Measurements from ENCODE around the gene SNCAIP.
"Not testable (repeated sequence)": the region's sequence is repeated elsewhere in the genome, so short reads cannot be mapped to it uniquely, and the experiment has no call there.

The SNCAIP gene

GRCh38 chr5:122315521-122315920 is 3.5 kb downstream of the SNCAIP start:
- no peak for ATAC-seq

- no peak for ATAC-seq
These were observed 4.6 kb downstream of the SNCAIP start for GRCh38 chr5:122316656-122317055.

GRCh38 chr5:122319897-122320296 is 7.9 kb downstream of the SNCAIP start:
- ATAC-seq = no peak

GRCh38 chr5:122321921-122322320 is 9.9 kb downstream of the SNCAIP start:
- no peak for ATAC-seq

GRCh38 chr5:122322801-122323548 is 10.9 kb downstream of the SNCAIP start:
- ATAC-seq = no peak

GRCh38 chr5:122323738-122324137 is 11.7 kb downstream of the SNCAIP start:
- no peak for ATAC-seq

- no peak for ATAC-seq
These were observed 15.1 kb downstream of the SNCAIP start for GRCh38 chr5:122327110-122327509.

- ATAC-seq = no peak
These were observed 18.8 kb downstream of the SNCAIP start for GRCh38 chr5:122330881-122331280.

GRCh38 chr5:122332599-122333555 is 20.8 kb downstream of the SNCAIP start:
- no peak for ATAC-seq

- no peak for ATAC-seq
These were observed 21.5 kb downstream of the SNCAIP start for GRCh38 chr5:122333564-122333963.

GRCh38 chr5:122339591-122339990 is 27.6 kb downstream of the SNCAIP start:
- ATAC-seq = no peak

- ATAC-seq = no peak
These were observed 29.1 kb downstream of the SNCAIP start for GRCh38 chr5:122341087-122341486.

GRCh38 chr5:122342256-122342655 is 30.2 kb downstream of the SNCAIP start:
- no peak for ATAC-seq

GRCh38 chr5:122346897-122347581 is 35.0 kb downstream of the SNCAIP start:
- no peak for ATAC-seq

GRCh38 chr5:122350496-122350895 is 38.5 kb downstream of the SNCAIP start:
- ATAC-seq = no peak

- ATAC-seq = no peak
These were observed 39.5 kb downstream of the SNCAIP start for GRCh38 chr5:122351416-122352157.

- ATAC-seq = no peak
These were observed 40.3 kb downstream of the SNCAIP start for GRCh38 chr5:122352331-122352730.

GRCh38 chr5:122353361-122353760 is 41.3 kb downstream of the SNCAIP start:
- not testable (repeated sequence) for ATAC-seq

- no peak for ATAC-seq
These were observed 42.3 kb downstream of the SNCAIP start for GRCh38 chr5:122354293-122354692.

- ATAC-seq = no peak
These were observed 43.3 kb downstream of the SNCAIP start for GRCh38 chr5:122355324-122355723.

GRCh38 chr5:122356855-122357254 is 44.8 kb downstream of the SNCAIP start:
- no peak for ATAC-seq

- no peak for ATAC-seq
These were observed 46.4 kb downstream of the SNCAIP start for GRCh38 chr5:122358372-122358979.
